Endothelial cell of umbilical vein (primary cell): ENCODE data around the gene NPIPA3. TPM values are rescaled to one million over a fixed set of nuclear protein-coding genes. Genes with fewer than 3 reads are reported as not detected.

ENCODE experiments used
- BruUV-seq: library from RNA; stranded (reverse); fragments of 400-500 nt; replicated peaks from 2 replicates; lab custom pipeline; 2021; lab: Mats Ljungman, UMichigan
- CTCF ChIA-PET: fragments of 300-600, 350-600 bp; sonication (Branson Sonifier 250); formaldehyde crosslinking; loops from one replicate; lab custom pipeline; 2021; ENCODE audit warnings: antibody characterized with exemption, inconsistent platforms; lab: Charles Lee
- POLR2A ChIA-PET: fragments of 300-600, 350-600 bp; sonication (Branson Sonifier 250); formaldehyde crosslinking; loops from one replicate; lab custom pipeline; 2021; ENCODE audit warnings: antibody characterized with exemption, inconsistent platforms; lab: Charles Lee
- DNase-seq: peaks from one replicate; pipeline ENCODE4 v3.0.0-alpha.2; 2011; ENCODE audit warnings: low read depth, low spot score
- FAIRE-seq: peaks from 2 replicates; lab custom pipeline; 2011; peaks lifted over from hg19 to GRCh38; lab: Jason Lieb, UNC
- H2AFZ ChIP-seq: 2 replicates; pipeline ENCODE4 v1.6.0; 2012; ENCODE audit warnings: low read depth, low read length, control low read depth, inconsistent platforms
- H3K27ac ChIP-seq: 2 replicates; pipeline ENCODE4 v1.5.1; 2011; ENCODE audit warnings: low read depth, mild to moderate bottlenecking, control low read depth, low read length, moderate library complexity; ENCODE audit not compliant: insufficient read depth
- H3K27me3 ChIP-seq, 2 experiments: 2 replicates each; pipeline versions ENCODE4 v1.6.0 to v1.6.1; 2011; ENCODE audit warnings: low read length in 2 of 2, mixed read lengths in 1 of 2; ENCODE audit not compliant: control insufficient read depth in 2 of 2, insufficient read depth in 2 of 2
- H3K36me3 ChIP-seq, 2 experiments: 2 replicates in 1 of 2; 3 replicates in 1 of 2; pipeline ENCODE4 v1.5.1; 2011; ENCODE audit warnings: low read length in 2 of 2, mild to moderate bottlenecking in 1 of 2, moderate library complexity in 1 of 2; ENCODE audit not compliant: control insufficient read depth in 2 of 2, insufficient read depth in 2 of 2; ENCODE audit errors: extremely low read depth in 1 of 2
- H3K4me1 ChIP-seq: 3 replicates; pipeline ENCODE4 v1.5.1; 2011; ENCODE audit warnings: mild to moderate bottlenecking, low read length; ENCODE audit not compliant: control insufficient read depth, insufficient read depth; ENCODE audit errors: extremely low read depth
- H3K4me2 ChIP-seq: 2 replicates; pipeline ENCODE4 v1.6.1; 2011; ENCODE audit warnings: low read length, control low read depth, mixed read lengths; ENCODE audit not compliant: insufficient read depth
- H3K4me3 ChIP-seq, 3 experiments: fragments of 200-600 bp in 1 of 3; sonication (generic), shearing (Covaris generic) in 1 of 3; replicated peaks in 1 of 3; 2 replicates each; pipeline ENCODE4 v1.5.1; 2011 to 2016; ENCODE audit warnings: control low read depth in 3 of 3, low read length in 3 of 3, mild to moderate bottlenecking in 2 of 3, inconsistent platforms in 1 of 3, low read depth in 1 of 3, moderate library complexity in 1 of 3; ENCODE audit not compliant: insufficient read depth in 1 of 3
- H3K79me2 ChIP-seq: 2 replicates; pipeline ENCODE4 v1.6.0; 2012; ENCODE audit warnings: low read length, inconsistent platforms; ENCODE audit not compliant: control insufficient read depth, insufficient read depth
- H3K9ac ChIP-seq: replicated peaks from 2 replicates; pipeline ENCODE3; 2011; ENCODE audit warnings: low read length, control low read depth; ENCODE audit not compliant: insufficient read depth; ENCODE audit errors: extremely low read depth
- H3K9me1 ChIP-seq: replicated peaks from 3 replicates; pipeline ENCODE4 v1.6.0; 2011; ENCODE audit warnings: mild to moderate bottlenecking, low read length; ENCODE audit not compliant: control insufficient read depth, insufficient read depth; ENCODE audit errors: extremely low read depth
- H3K9me3 ChIP-seq: replicated peaks from 2 replicates; pipeline ENCODE4 v1.5.1; 2012; ENCODE audit warnings: low read length, inconsistent platforms; ENCODE audit not compliant: control insufficient read depth, insufficient read depth
- H4K20me1 ChIP-seq: replicated peaks from 2 replicates; pipeline ENCODE3; 2011; ENCODE audit warnings: mild to moderate bottlenecking, low read length; ENCODE audit not compliant: control insufficient read depth, insufficient read depth; ENCODE audit errors: extremely low read depth
- EZH2 ChIP-seq: IDR thresholded peaks from 2 replicates; pipeline ENCODE4 v1.6.1; 2012; ENCODE audit warnings: borderline replicate concordance, low read depth, mild to moderate bottlenecking, moderate library complexity, low read length, inconsistent platforms; ENCODE audit not compliant: severe bottlenecking
- FOS ChIP-seq: IDR thresholded peaks from 2 replicates; pipeline ENCODE4 v1.6.1; 2011; ENCODE audit warnings: mild to moderate bottlenecking, low read length, moderate library complexity, borderline replicate concordance; ENCODE audit not compliant: insufficient read depth
- GATA2 ChIP-seq: IDR thresholded peaks from 2 replicates; pipeline ENCODE4 v1.7.0; 2011; ENCODE audit warnings: low read depth, mild to moderate bottlenecking, moderate library complexity, mixed read lengths, low read length; ENCODE audit not compliant: insufficient read length, insufficient read depth
- JUN ChIP-seq: IDR thresholded peaks from 2 replicates; pipeline ENCODE4 v1.6.1; 2011; ENCODE audit warnings: borderline replicate concordance, low read depth; ENCODE audit not compliant: insufficient read length, insufficient read depth
- MYC ChIP-seq: IDR thresholded peaks from one replicate; pipeline ENCODE4 v1.6.1; 2011; ENCODE audit warnings: mild to moderate bottlenecking, low read depth, low read length
- POLR2A ChIP-seq: IDR thresholded peaks from 2 replicates; pipeline ENCODE4 v1.6.1; 2012; ENCODE audit warnings: low read depth, mild to moderate bottlenecking, control low read depth, low read length
- POLR2AphosphoS5 ChIP-seq: IDR thresholded peaks from 2 replicates; pipeline ENCODE4 v1.6.1; 2012; ENCODE audit warnings: low read depth, mild to moderate bottlenecking, control low read depth, low read length, moderate library complexity; ENCODE audit not compliant: insufficient read depth
- dilution Hi-C: fragments of 300-500 bp; cut with MboI; formaldehyde crosslinking; loops from one replicate; pipeline ENCODE4 v1.15.0; 2019; ENCODE audit warnings: low sequenced_read_pairs; ENCODE audit not compliant: extremely low pct_ligation_motif_present
- intact Hi-C: fragments of 100-400 bp; cut with micrococcal nuclease; formaldehyde crosslinking; loops from one replicate; pipeline ENCODE4 v1.10.0; 2022
- polyA plus RNA-seq, 4 experiments: library from polyadenylated mRNA; depleted of rRNA in 3 of 4; stranded (reverse) in 3 of 4; unstranded in 1 of 4; fragments of >200 nt; gene quantifications; 2 replicates each; pipeline versions ENCODE4 v1.2.1 to v1.2.3, GENCODE V29; 2011 to 2012; ENCODE audit warnings: missing spikeins in 1 of 4
- total RNA-seq: library from RNA; stranded (reverse); gene quantifications from 2 replicates; pipeline ENCODE4 v1.2.3, GENCODE V29; 2021
- TF ChIP-seq, protein P1 (sequence below), 2 donors: IDR thresholded peaks; 1 replicate in 1 of 2; 2 replicates in 1 of 2; pipeline ENCODE4 v1.5.1; 2011; ENCODE audit warnings: low read length in 2 of 2, mild to moderate bottlenecking in 2 of 2, moderate library complexity in 2 of 2, control low read depth in 1 of 2, inconsistent platforms in 1 of 2, low read depth in 1 of 2; ENCODE audit not compliant: insufficient read depth in 1 of 2; ENCODE audit errors: extremely low read depth in 1 of 2
- TF ChIP-seq, protein P2 (sequence below): IDR thresholded peaks from 2 replicates; pipeline ENCODE4 v1.6.1; 2011; ENCODE audit not compliant: insufficient read depth, insufficient read length

Gene NPIPA3
- total and polyA plus RNA-seq, 2 donors (not counting 3 experiments of a cell fraction or from before 2014, with no cell fraction given) = 2.2 to 3.0 TPM

DNA sequence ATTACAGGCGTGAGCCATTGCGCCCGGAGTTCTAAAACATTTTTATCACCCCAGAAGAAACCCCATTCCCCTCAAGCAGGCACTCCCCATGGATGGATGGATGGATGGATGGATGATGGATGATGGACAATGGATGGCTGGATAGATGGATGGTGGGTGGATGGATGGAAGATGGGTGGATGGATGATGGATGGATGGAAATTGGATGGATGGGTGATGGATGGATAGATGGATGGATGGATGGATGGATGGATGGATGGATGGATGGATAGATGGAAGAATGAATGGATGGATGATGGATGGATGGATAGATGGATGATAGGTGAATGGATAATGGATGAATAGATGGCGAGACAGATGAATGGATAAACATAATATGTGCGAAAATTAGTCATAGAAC is 25.6 kb upstream of the NPIPA3 start:
- dilution Hi-C loops = no loop called here
- CTCF ChIA-PET = no interaction called here
- FAIRE-seq = no peak

More for the DNA sequence above, 25.6 kb upstream of the NPIPA3 start:
- Histone ChIP-seq H3K9me1 (no peaks in the 10 kb centered on the region), H3K36me3 (no peaks in the 10 kb centered on the region), H3K9me3 (no peaks in the 10 kb centered on the region), H3K27me3 (no peaks in the 10 kb centered on the region), H3K4me3 (no peak overlapping the region), H2AFZ (no peak overlapping the region), H3K27ac (no peak overlapping the region), H3K4me2 (no peak overlapping the region), H4K20me1 (no peaks in the 10 kb centered on the region), H3K4me1 (no peaks in the 10 kb centered on the region), H3K9ac (no peak overlapping the region), H3K79me2 (no peaks in the 10 kb centered on the region)
- intact Hi-C loops = no loop called here
- POLR2A ChIA-PET = no interaction called here
- no peak for DNase-seq
- TF ChIP-seq POLR2AphosphoS5 (no peak), POLR2A (no peak), FOS (no peak), MYC (no peak), JUN (no peak), EZH2 (no peak), GATA2 (no peak)
- TF ChIP-seq, protein P1, sequence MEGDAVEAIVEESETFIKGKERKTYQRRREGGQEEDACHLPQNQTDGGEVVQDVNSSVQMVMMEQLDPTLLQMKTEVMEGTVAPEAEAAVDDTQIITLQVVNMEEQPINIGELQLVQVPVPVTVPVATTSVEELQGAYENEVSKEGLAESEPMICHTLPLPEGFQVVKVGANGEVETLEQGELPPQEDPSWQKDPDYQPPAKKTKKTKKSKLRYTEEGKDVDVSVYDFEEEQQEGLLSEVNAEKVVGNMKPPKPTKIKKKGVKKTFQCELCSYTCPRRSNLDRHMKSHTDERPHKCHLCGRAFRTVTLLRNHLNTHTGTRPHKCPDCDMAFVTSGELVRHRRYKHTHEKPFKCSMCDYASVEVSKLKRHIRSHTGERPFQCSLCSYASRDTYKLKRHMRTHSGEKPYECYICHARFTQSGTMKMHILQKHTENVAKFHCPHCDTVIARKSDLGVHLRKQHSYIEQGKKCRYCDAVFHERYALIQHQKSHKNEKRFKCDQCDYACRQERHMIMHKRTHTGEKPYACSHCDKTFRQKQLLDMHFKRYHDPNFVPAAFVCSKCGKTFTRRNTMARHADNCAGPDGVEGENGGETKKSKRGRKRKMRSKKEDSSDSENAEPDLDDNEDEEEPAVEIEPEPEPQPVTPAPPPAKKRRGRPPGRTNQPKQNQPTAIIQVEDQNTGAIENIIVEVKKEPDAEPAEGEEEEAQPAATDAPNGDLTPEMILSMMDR (IDR thresholded peaks at IDR 0.05; ENCODE audit: extremely low read depth in 1 of 2, insufficient read depth in 1 of 2, low read depth in 1 of 2, low read length in 2 of 2) = no peak
- TF ChIP-seq, protein P2, sequence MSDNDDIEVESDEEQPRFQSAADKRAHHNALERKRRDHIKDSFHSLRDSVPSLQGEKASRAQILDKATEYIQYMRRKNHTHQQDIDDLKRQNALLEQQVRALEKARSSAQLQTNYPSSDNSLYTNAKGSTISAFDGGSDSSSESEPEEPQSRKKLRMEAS = no peak
- BruUV-seq = no TSS peak
